ENCODE measurements around the gene SCMH1. TPM values are rescaled to one million over a fixed set of nuclear protein-coding genes. Genes with fewer than 3 reads are reported as not detected.

The SCMH1 gene
- total and polyA plus RNA-seq, 2 donors (not counting 3 experiments of a cell fraction or from before 2014, with no cell fraction given): 39.9 to 40.7 TPM

DNA sequence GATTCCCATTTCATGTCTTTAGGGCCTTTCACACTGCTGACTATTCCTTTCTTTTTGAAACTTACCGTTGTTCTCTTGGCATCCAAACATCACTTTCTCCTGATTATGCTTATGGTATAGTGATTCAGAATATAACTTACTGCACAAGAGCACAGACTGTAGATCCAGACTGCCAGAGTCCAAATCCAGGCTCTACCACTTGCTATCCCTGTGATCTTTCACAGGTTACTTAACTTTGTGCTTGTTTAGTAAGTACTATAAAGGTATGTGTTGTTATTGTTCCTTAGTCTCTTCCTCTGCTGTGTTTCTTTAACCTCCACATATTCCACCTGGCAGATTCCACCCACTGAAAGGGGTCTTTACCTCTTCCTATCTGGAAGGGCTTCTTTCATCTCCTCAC lies 8.4 kb downstream of the SCMH1 start:
- no peaks in the 10 kb centered on the region for H3K9me3 ChIP-seq (replicated peaks; ENCODE audit: control insufficient read depth, insufficient read depth, low read length)
- no peak for FAIRE-seq
- H3K4me2 ChIP-seq (ENCODE audit: insufficient read depth, low read length): no peak overlapping the region
- H3K9me1 ChIP-seq (replicated peaks; ENCODE audit: control insufficient read depth, extremely low read depth, insufficient read depth, low read length): peaks cover 2% of the 10 kb centered on the region
- dilution Hi-C loops (cut with MboI; ENCODE audit: extremely low pct_ligation_motif_present, low sequenced_read_pairs): no loop called here
- no peak overlapping the region for H3K9ac ChIP-seq (replicated peaks; ENCODE audit: extremely low read depth, insufficient read depth, low read length)
- H2AFZ ChIP-seq (ENCODE audit: low read depth, low read length): no peak overlapping the region
- no peaks in the 10 kb centered on the region for H3K27me3 ChIP-seq (ENCODE audit: control insufficient read depth in 2 of 2, insufficient read depth in 2 of 2, low read length in 2 of 2)
- no peak overlapping the region for H3K4me3 ChIP-seq (replicated peaks in 1 of 3; ENCODE audit: insufficient read depth in 1 of 3, low read depth in 1 of 3, low read length in 3 of 3)
- H3K27ac ChIP-seq (ENCODE audit: insufficient read depth, low read depth, low read length): no peak overlapping the region
- peaks cover 29% of the 10 kb centered on the region for H3K79me2 ChIP-seq (ENCODE audit: control insufficient read depth, insufficient read depth, low read length)
- TF ChIP-seq MYC (IDR thresholded peaks at IDR 0.05; ENCODE audit: low read depth, low read length) (no peak), POLR2A (IDR thresholded peaks at IDR 0.05; ENCODE audit: low read depth, low read length) (no peak), POLR2AphosphoS5 (IDR thresholded peaks at IDR 0.05; ENCODE audit: insufficient read depth, low read depth, low read length) (no peak), EZH2 (IDR thresholded peaks at IDR 0.05; ENCODE audit: borderline replicate concordance, low read depth, low read length, severe bottlenecking) (no peak), FOS (IDR thresholded peaks at IDR 0.05; ENCODE audit: borderline replicate concordance, insufficient read depth, low read length) (no peak), CTCF (IDR thresholded peaks at IDR 0.05; ENCODE audit: extremely low read depth in 1 of 2, insufficient read depth in 1 of 2, low read depth in 1 of 2, low read length in 2 of 2) (no peak), JUN (IDR thresholded peaks at IDR 0.05; ENCODE audit: borderline replicate concordance, insufficient read depth, insufficient read length, low read depth) (no peak), GATA2 (IDR thresholded peaks at IDR 0.05; ENCODE audit: insufficient read depth, insufficient read length, low read depth, low read length) (no peak)
- TF ChIP-seq, protein P1, sequence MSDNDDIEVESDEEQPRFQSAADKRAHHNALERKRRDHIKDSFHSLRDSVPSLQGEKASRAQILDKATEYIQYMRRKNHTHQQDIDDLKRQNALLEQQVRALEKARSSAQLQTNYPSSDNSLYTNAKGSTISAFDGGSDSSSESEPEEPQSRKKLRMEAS (IDR thresholded peaks at IDR 0.05; ENCODE audit: insufficient read depth, insufficient read length): no peak
- no TSS peak for BruUV-seq (replicated peaks)
- H3K36me3 ChIP-seq (ENCODE audit: control insufficient read depth in 2 of 2, extremely low read depth in 1 of 2, insufficient read depth in 2 of 2, low read length in 2 of 2): no peaks in the 10 kb centered on the region
- ChIA-PET CTCF (no interaction called here), POLR2A (no interaction called here)
- intact Hi-C loops (cut with micrococcal nuclease): no loop called here
- peaks cover 11% of the 10 kb centered on the region for H3K4me1 ChIP-seq (ENCODE audit: control insufficient read depth, extremely low read depth, insufficient read depth, low read length)
- no peak for DNase-seq (ENCODE audit: low read depth, low spot score)
- no peaks in the 10 kb centered on the region for H4K20me1 ChIP-seq (replicated peaks; ENCODE audit: control insufficient read depth, extremely low read depth, insufficient read depth, low read length)

Data from endothelial cell of umbilical vein (primary cell).